Measurements from ENCODE around the gene GAS5.

- TF ChIP-seq POLR2A (IDR thresholded peaks at IDR 0.05), result no peak
- TF ChIP-seq CTCF (IDR thresholded peaks at IDR 0.05), result no peak
Observed at GRCh38 chr1:173913111-173913510, 45.3 kb upstream of the GAS5 start.

Measured in Peyer's patch (tissue), 4 donors.